Measurements from ENCODE around the gene STK10. TPM values are rescaled to one million over a fixed set of nuclear protein-coding genes. Genes with fewer than 3 reads are reported as not detected.

STK10 gene
- total RNA-seq, 1 experiment from 2014 or later, result 22.9 TPM

GRCh38 chr5:172110921-172111851, 76.8 kb downstream of the STK10 start (continued):
- TF ChIP-seq CTCF (IDR thresholded peaks at IDR 0.05 in 2 of 3, conservative IDR thresholded peaks at IDR 0.05 in 1 of 3; ENCODE audit: borderline replicate concordance in 1 of 3, insufficient read depth in 1 of 3, low read depth in 2 of 3, low read length in 2 of 3), result no peak
- TF ChIP-seq POLR2AphosphoS5 (IDR thresholded peaks at IDR 0.05; ENCODE audit: low read depth, low read length), result no peak
- TF ChIP-seq SP1 (IDR thresholded peaks at IDR 0.05; ENCODE audit: low read depth), result no peak
- no peak for TF ChIP-seq SRF (IDR thresholded peaks at IDR 0.05; ENCODE audit: low read depth)
- TF ChIP-seq POLR2A (IDR thresholded peaks at IDR 0.05; ENCODE audit: borderline replicate concordance, extremely low read depth, insufficient read depth, insufficient read length), result no peak

- H3K36me3 ChIP-seq (ENCODE audit: control insufficient read depth in 1 of 2, insufficient read depth in 2 of 2, low read length in 2 of 2), result no peaks in the 10 kb centered on the region
- H4K20me1 ChIP-seq (ENCODE audit: insufficient read depth), result no peaks in the 10 kb centered on the region
- H3K9ac ChIP-seq (ENCODE audit: low read length), result no peak overlapping the region
- H3K4me3 ChIP-seq (replicated peaks in 1 of 2; ENCODE audit: low read depth in 1 of 2, low read length in 2 of 2), result no peak overlapping the region
- intact Hi-C loops (cut with micrococcal nuclease), result no loop called here
- H3K9me2 ChIP-seq (ENCODE audit: insufficient read depth), result no peaks in the 10 kb centered on the region
- DNase-seq (ENCODE audit: low read depth, low spot score) (no peak), ATAC-seq (no peak)
- peaks cover 11 to 24% of the 10 kb centered on the region in 2 experiments for H3K4me1 ChIP-seq (ENCODE audit: control insufficient read depth in 1 of 2, insufficient read depth in 2 of 2, low read length in 2 of 2)
- no peak overlapping the region for H3K27ac ChIP-seq (ENCODE audit: low read depth, low read length)
- POLR2A ChIA-PET, result no interaction called here
- H3K9me3 ChIP-seq (ENCODE audit: control insufficient read depth in 1 of 2, insufficient read depth in 1 of 2, low read depth in 1 of 2, low read length in 2 of 2), result no peaks in the 10 kb centered on the region
- BruUV-seq (replicated peaks), result no TSS peak
- no peaks in the 10 kb centered on the region for H3K79me2 ChIP-seq (ENCODE audit: insufficient read depth, low read length)
- H2AFZ ChIP-seq (ENCODE audit: low read depth, low read length, poor library complexity, severe bottlenecking), result no peak overlapping the region
- no peak overlapping the region for H3K4me2 ChIP-seq (ENCODE audit: low read length)
- CTCF ChIA-PET, result no interaction called here
- no peaks in the 10 kb centered on the region for H3K27me3 ChIP-seq (ENCODE audit: insufficient read depth, low read length)
- RAD21 ChIA-PET (ENCODE audit: low non-redundant PET in 1 of 2, low total read pairs in 2 of 2, uncharacterized antibody in 2 of 2, unreplicated experiment in 2 of 2), result no interaction called here
- no peak for TF ChIP-seq SIN3A (IDR thresholded peaks at IDR 0.05; ENCODE audit: low read depth)
- TF ChIP-seq REST (IDR thresholded peaks at IDR 0.05; ENCODE audit: low read depth), result no peak
- no peak for TF ChIP-seq ZFX (IDR thresholded peaks at IDR 0.05)
- no peak for TF ChIP-seq EGR1 (IDR thresholded peaks at IDR 0.05; ENCODE audit: low read depth)
- TF ChIP-seq ZBTB33 (IDR thresholded peaks at IDR 0.05; ENCODE audit: extremely low read depth, insufficient replicate concordance, low read length), result no peak
- TF ChIP-seq CEBPB (IDR thresholded peaks at IDR 0.05; ENCODE audit: low read depth), result no peak
- no peak for TF ChIP-seq ELF1 (IDR thresholded peaks at IDR 0.05; ENCODE audit: borderline replicate concordance, low read depth)
- no peak for TF ChIP-seq EZH2 (IDR thresholded peaks at IDR 0.05)
- no peak for TF ChIP-seq CBX3 (IDR thresholded peaks at IDR 0.05; ENCODE audit: low read depth)
- no peak for TF ChIP-seq POLR2AphosphoS5 (IDR thresholded peaks at IDR 0.05; ENCODE audit: low read depth, low read length)
- no peak for TF ChIP-seq FOSL1 (IDR thresholded peaks at IDR 0.05; ENCODE audit: low read depth)
- no peak for TF ChIP-seq POLR2A (IDR thresholded peaks at IDR 0.05; ENCODE audit: borderline replicate concordance, extremely low read depth, insufficient read depth, insufficient read length)
- no peak for TF ChIP-seq SRF (IDR thresholded peaks at IDR 0.05; ENCODE audit: low read depth)
- TF ChIP-seq TCF7L2 (IDR thresholded peaks at IDR 0.05; ENCODE audit: borderline replicate concordance, extremely low read depth, insufficient read depth, insufficient read length), result no peak
- TF ChIP-seq SP1 (IDR thresholded peaks at IDR 0.05; ENCODE audit: low read depth), result no peak
Measured at GRCh38 chr5:172110260-172110815, 77.7 kb downstream of the STK10 start.
